Ovary (tissue), 9 donors: ENCODE measurements around the gene CAP1. TPM values are rescaled to one million over a fixed set of nuclear protein-coding genes. Genes with fewer than 3 reads are reported as not detected.

ENCODE experiments used
- DNase-seq, 5 donors: peaks; one replicate each; pipeline ENCODE4 v3.0.0-alpha.2; 2019 to 2020
- H3K27ac ChIP-seq, 2 donors: fragments of 200-600 bp; one replicate each; pipeline versions ENCODE4 v1.5.1 to v1.8.0; 2019 to 2022
- H3K27me3 ChIP-seq: fragments of 200-600 bp; one replicate; pipeline ENCODE4 v1.8.0; 2022
- H3K36me3 ChIP-seq: fragments of 200-600 bp; sonication (generic); one replicate; pipeline ENCODE4 v1.5.1; 2019
- H3K4me1 ChIP-seq: one replicate; pipeline ENCODE4 v1.8.1; 2013; ENCODE audit warnings: mild to moderate bottlenecking, moderate library complexity; ENCODE audit not compliant: insufficient read depth
- H3K4me3 ChIP-seq: fragments of 200-600 bp; sonication (generic); one replicate; pipeline ENCODE4 v1.5.1; 2017
- H3K9me3 ChIP-seq, 2 donors: fragments of 200-600 bp in 1 of 2; sonication (generic) in 1 of 2; one replicate each; pipeline versions ENCODE4 v1.5.1 to v1.8.1; 2013 to 2019; ENCODE audit warnings: mild to moderate bottlenecking in 1 of 2, moderate library complexity in 1 of 2
- EP300 ChIP-seq: sonication (generic); formaldehyde crosslinking; IDR thresholded peaks from one replicate; pipeline ENCODE4 v1.6.1; 2017; ENCODE audit warnings: antibody characterized with exemption
- POLR2A ChIP-seq: fragments of 450-650 bp; IDR thresholded peaks from one replicate; pipeline ENCODE4 v1.6.1; 2017; ENCODE audit warnings: antibody characterized with exemption, mild to moderate bottlenecking, moderate library complexity
- WGBS, 3 donors: extraction: QIAGEN DNeasy Blood & Tissue Kit in 1 of 3; methylation state at CpG; one replicate each; pipeline versions ENCODE4 v1.1.5 to v1.1.7; 2013 to 2017; 5-methylcytosine and 5-hydroxymethylcytosine counted together
- intact Hi-C, 4 donors: fragments of 100-400 bp; cut with DNase I; formaldehyde crosslinking; loops; one replicate each; pipeline versions ENCODE4 v1.11.0 to v1.15.1; 2022 to 2023
- polyA plus RNA-seq, 2 donors: library from polyadenylated mRNA; stranded (reverse); fragments of 200-250 nt in 1 of 2; fragments of 350-450 nt in 1 of 2; fragmentation: Illumina TruSeq in 1 of 2; extraction: RNeasy Lipid Tissue Mini Kit (QIAGEN cat#74804) in 1 of 2; gene quantifications; one replicate each; pipeline ENCODE4 v1.2.3, GENCODE V29; 2013 to 2014
- total RNA-seq, 7 donors: library from RNA; depleted of rRNA in 2 of 7; stranded (reverse); fragments of >200 nt in 2 of 7; fragmentation: NEBNext Ultra II Directional in 3 of 7; extraction: Animal tissue kit (Norgen Biotek cat#: 25700) in 3 of 7; gene quantifications; one replicate each; pipeline versions ENCODE4 v1.1.0 to v1.2.4, GENCODE V29; 2016 to 2023
- TF ChIP-seq, protein P1 (sequence below), 3 donors: fragments of 450-650 bp in 2 of 3; fragments of 200-600 bp in 1 of 3; IDR thresholded peaks; one replicate each; pipeline versions ENCODE4 v1.5.1 to v1.8.0; 2016 to 2022; ENCODE audit warnings: antibody characterized with exemption in 3 of 3, mild to moderate bottlenecking in 1 of 3
- donor health status: DM: no; HTN: no; CAD: no; lungs with moderate emphysema.
- donor health status: DM: no; HTN: no; CAD: no.
- donor health status: Bipolar disorder and iron deficiency.
- donor health status: DM: yes; HTN: yes; CAD: no.
- donor health status: DM: no; HTN: no; CAD: no.
- donor health status: DM: yes; HTN: yes; CAD: no.

CAP1 gene
- total and polyA plus RNA-seq, 9 donors, result 76.8 to 325 (median 194) TPM

DNA sequence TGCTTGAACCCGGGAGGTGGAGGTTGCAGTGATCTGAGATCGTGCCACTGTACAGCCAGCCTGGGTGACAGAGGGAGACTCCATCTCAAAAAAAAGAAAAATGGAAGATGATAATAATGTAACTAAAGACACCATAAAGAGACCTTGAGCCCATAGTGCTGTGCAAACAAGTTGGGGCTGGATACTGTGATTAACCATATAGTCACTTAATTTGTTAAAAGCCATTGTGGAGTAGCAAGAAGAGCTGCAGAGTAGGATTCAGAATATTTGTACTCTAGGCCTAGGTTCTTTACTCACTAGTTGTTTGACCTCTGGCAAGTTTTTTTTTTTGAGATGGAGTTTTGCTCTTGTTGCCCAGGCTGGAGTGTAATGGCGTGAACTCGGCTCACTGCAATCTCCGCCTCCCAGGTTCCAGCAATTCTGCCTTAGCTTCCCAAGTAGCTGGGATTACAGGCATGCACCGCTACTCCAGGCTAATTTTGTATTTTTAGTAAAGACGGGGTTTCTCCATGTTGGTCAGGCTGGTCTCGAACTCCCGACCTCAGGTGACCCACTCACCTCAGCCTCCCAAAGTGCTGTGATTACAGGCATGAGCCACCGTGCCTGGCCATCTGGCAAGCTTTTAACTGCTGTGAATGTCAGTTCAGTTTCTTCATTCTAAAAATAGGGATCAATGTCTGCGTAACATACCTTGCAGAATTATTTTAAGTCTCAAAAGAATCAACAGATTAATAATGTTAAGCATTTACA lies 12.8 kb downstream of the CAP1 start:
- TF ChIP-seq POLR2A (no peak), EP300 (no peak)
- TF ChIP-seq, protein P1, sequence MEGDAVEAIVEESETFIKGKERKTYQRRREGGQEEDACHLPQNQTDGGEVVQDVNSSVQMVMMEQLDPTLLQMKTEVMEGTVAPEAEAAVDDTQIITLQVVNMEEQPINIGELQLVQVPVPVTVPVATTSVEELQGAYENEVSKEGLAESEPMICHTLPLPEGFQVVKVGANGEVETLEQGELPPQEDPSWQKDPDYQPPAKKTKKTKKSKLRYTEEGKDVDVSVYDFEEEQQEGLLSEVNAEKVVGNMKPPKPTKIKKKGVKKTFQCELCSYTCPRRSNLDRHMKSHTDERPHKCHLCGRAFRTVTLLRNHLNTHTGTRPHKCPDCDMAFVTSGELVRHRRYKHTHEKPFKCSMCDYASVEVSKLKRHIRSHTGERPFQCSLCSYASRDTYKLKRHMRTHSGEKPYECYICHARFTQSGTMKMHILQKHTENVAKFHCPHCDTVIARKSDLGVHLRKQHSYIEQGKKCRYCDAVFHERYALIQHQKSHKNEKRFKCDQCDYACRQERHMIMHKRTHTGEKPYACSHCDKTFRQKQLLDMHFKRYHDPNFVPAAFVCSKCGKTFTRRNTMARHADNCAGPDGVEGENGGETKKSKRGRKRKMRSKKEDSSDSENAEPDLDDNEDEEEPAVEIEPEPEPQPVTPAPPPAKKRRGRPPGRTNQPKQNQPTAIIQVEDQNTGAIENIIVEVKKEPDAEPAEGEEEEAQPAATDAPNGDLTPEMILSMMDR (IDR thresholded peaks at IDR 0.05), result no peak
- no peaks in the 10 kb centered on the region for H3K36me3 ChIP-seq
- H3K27me3 ChIP-seq, result no peaks in the 10 kb centered on the region
- WGBS, 3 donors, result 82% methylated on average over 11 of the region's 11 CpGs
- no peak overlapping the region for H3K27ac ChIP-seq
- no peaks in the 10 kb centered on the region for H3K9me3 ChIP-seq
- no peak for DNase-seq
- no peak overlapping the region for H3K4me3 ChIP-seq
- intact Hi-C loops, result loop anchor here in 1 of 4 donors (1.0 kb wide), 1 partner anchor 37 kb away; no protein-coding TSS in a partner anchor
- peaks cover 8% of the 10 kb centered on the region for H3K4me1 ChIP-seq

DNA sequence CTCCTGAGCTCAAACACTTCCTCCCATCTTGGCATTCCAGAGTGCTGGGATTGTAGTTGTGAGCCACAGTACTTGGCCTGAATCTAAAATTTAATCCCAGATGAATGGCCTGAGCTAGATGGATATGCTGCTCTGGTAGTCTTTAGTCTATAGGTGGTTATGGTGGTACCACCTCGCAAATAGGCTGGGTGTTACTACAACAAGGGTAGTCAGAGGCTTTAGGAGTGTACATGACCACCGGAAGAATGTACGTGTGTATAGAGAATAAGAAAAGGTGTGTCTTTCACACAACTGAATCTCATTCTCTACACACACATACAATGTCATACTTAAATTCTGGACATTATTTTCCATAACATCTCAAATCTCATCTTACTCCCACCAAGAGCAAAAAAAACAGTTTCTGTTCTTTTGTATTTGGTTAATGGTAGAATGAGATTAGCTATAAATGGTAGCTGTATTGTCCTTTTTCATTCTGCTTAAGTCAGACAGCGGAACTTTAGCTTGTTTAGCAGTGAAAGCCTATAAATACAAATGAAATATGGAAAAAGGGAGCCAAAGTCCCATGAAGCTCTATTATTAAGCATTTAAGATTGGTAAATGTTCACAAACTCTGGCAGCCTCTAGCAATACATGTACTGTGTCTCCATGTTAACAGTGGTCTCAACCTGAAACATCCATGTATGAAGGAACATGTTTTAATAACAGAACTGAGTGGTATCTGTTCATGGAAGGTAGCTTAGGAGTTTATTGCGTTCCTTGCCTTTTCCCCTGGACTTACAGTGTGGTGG lies 16.2 kb downstream of the CAP1 start:
- no peak overlapping the region for H3K27ac ChIP-seq
- H3K4me3 ChIP-seq, result no peak overlapping the region
- no peak for DNase-seq
- no peaks in the 10 kb centered on the region for H3K27me3 ChIP-seq
- 95 to 98% (median 96%) methylated on average over 5 of the region's 5 CpGs for WGBS, 3 donors
- intact Hi-C loops, result no loop called here
- TF ChIP-seq POLR2A (no peak), EP300 (no peak)
- TF ChIP-seq, protein P1 (IDR thresholded peaks at IDR 0.05), result no peak
- H3K9me3 ChIP-seq, result no peaks in the 10 kb centered on the region
- H3K4me1 ChIP-seq, result peaks cover 4% of the 10 kb centered on the region
- H3K36me3 ChIP-seq, result no peaks in the 10 kb centered on the region

DNA sequence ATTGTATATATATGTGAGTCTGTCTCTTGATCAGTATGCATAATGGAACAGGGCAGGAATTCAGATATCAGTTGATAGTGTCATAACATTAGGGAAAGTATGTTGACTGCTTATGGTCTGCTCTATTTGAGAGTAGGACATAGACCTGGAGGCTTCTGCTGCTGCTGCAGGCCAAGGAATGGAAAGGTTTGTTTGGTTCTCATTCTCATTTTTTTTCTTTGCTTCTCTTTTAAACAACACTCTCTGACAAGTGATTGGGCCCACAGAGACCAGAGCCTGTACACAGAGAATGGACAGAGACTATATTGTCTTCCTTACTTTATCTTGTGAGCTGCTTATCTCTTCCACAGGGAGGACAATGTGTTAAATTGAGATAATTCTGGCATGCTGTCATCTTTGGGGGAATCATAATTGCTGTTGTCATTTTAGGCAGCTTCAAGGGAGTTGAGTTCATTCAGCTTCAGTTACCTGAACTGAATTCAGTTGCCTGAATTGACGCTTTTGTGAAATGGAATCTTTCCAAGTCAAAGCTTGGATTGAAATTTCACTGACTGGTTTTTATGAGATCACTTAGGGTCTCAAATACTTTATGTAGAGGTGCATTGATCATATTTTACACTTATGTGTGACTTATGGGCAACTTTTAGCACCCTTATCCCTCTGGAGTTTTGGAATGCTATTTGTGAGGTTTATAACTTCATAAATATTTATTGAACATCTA lies 16.9 kb downstream of the CAP1 start:
- H3K27ac ChIP-seq, result no peak overlapping the region
- intact Hi-C loops, result no loop called here
- H3K36me3 ChIP-seq, result no peaks in the 10 kb centered on the region
- WGBS, 3 donors, result 89 to 92% (median 91%) methylated on average over 1 of the region's 1 CpG
- H3K27me3 ChIP-seq, result no peaks in the 10 kb centered on the region
- TF ChIP-seq, protein P1 (IDR thresholded peaks at IDR 0.05), result no peak
- TF ChIP-seq POLR2A (no peak), EP300 (no peak)
- H3K4me1 ChIP-seq, result peaks cover 4% of the 10 kb centered on the region
- no peaks in the 10 kb centered on the region for H3K9me3 ChIP-seq
- DNase-seq, result no peak
- no peak overlapping the region for H3K4me3 ChIP-seq

DNA sequence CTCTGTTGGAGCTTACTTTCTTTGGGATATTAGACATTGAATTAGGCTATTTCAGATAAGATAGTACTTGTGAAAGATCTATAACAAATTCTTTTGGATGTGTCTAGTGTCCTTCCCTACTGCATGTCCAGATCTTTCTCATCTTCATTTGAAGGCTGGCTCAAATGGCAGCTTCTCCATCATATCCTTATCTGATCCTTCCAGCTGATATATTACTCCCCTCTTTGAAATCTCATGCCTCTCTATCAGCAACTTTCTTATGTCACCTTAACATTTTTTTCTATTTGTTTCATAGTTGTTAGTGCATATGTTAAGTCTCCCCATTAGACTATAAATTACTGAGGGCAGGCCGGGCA lies 17.5 kb downstream of the CAP1 start:
- no peak for DNase-seq
- Histone ChIP-seq H3K36me3 (no peaks in the 10 kb centered on the region), H3K4me3 (no peak overlapping the region), H3K9me3 (no peaks in the 10 kb centered on the region), H3K27ac (no peak overlapping the region), H3K27me3 (no peaks in the 10 kb centered on the region), H3K4me1 (peaks cover 4% of the 10 kb centered on the region)
- TF ChIP-seq POLR2A (no peak), EP300 (no peak)
- TF ChIP-seq, protein P1 (IDR thresholded peaks at IDR 0.05), result no peak
- intact Hi-C loops, result no loop called here
- WGBS, 3 donors, result 86 to 97% (median 87%) methylated on average over 1 of the region's 1 CpG
